Neural cell (in vitro differentiated cells): ENCODE results near the gene SPRYD7.
"Not testable (repeated sequence)": the region's sequence is repeated elsewhere in the genome, so short reads cannot be mapped to it uniquely, and the experiment has no call there.

Source experiments
- MXI1 ChIP-seq: fragments of 450-650 bp; conservative IDR thresholded peaks from 2 replicates; pipeline ENCODE4 v1.6.1; 2014; ENCODE audit warnings: antibody characterized with exemption, mild to moderate bottlenecking; ENCODE audit not compliant: poor library complexity, severe bottlenecking
- POLR2AphosphoS5 ChIP-seq: IDR thresholded peaks from 2 replicates; pipeline ENCODE4 v1.6.1; 2012
- RAD21 ChIP-seq: fragments of 450-650 bp; conservative IDR thresholded peaks from 2 replicates; pipeline ENCODE4 v1.6.1; 2014; ENCODE audit warnings: antibody characterized with exemption, mild to moderate bottlenecking, moderate library complexity
- TF ChIP-seq, protein P1 (sequence below): IDR thresholded peaks from 2 replicates; pipeline ENCODE4 v1.6.1; 2012; ENCODE audit warnings: borderline replicate concordance
- TF ChIP-seq, protein P2 (sequence below): fragments of 450-650 bp; IDR thresholded peaks from 2 replicates; pipeline ENCODE4 v1.5.1; 2014; ENCODE audit warnings: antibody characterized with exemption, mild to moderate bottlenecking, moderate library complexity; ENCODE audit not compliant: poor library complexity, severe bottlenecking

DNA sequence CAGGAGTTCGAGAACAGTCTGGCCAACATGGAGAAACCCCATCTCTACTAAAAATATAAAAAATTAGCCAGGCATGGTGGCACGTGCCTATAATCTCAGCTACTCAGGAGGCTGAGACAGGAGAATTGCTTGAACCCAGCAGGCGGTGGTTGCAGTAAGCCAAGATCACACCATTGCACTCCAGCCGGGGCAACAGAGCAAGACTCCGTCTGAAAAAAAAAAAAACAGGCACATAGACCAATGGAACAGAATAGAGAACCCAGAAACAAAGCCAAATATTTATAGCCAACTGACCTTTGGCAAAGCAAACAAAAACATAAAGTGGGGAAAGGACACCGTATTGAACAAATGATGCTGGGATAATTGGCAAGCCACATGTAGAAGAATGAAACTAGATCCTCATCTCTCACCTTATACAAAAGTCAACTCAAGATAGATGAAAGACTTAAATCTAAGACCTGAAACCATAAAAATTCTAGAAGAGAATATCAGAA, 12.7 kb upstream of the SPRYD7 start:
- TF ChIP-seq, protein P1, sequence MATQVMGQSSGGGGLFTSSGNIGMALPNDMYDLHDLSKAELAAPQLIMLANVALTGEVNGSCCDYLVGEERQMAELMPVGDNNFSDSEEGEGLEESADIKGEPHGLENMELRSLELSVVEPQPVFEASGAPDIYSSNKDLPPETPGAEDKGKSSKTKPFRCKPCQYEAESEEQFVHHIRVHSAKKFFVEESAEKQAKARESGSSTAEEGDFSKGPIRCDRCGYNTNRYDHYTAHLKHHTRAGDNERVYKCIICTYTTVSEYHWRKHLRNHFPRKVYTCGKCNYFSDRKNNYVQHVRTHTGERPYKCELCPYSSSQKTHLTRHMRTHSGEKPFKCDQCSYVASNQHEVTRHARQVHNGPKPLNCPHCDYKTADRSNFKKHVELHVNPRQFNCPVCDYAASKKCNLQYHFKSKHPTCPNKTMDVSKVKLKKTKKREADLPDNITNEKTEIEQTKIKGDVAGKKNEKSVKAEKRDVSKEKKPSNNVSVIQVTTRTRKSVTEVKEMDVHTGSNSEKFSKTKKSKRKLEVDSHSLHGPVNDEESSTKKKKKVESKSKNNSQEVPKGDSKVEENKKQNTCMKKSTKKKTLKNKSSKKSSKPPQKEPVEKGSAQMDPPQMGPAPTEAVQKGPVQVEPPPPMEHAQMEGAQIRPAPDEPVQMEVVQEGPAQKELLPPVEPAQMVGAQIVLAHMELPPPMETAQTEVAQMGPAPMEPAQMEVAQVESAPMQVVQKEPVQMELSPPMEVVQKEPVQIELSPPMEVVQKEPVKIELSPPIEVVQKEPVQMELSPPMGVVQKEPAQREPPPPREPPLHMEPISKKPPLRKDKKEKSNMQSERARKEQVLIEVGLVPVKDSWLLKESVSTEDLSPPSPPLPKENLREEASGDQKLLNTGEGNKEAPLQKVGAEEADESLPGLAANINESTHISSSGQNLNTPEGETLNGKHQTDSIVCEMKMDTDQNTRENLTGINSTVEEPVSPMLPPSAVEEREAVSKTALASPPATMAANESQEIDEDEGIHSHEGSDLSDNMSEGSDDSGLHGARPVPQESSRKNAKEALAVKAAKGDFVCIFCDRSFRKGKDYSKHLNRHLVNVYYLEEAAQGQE: not testable (repeated sequence)
- TF ChIP-seq, protein P2, sequence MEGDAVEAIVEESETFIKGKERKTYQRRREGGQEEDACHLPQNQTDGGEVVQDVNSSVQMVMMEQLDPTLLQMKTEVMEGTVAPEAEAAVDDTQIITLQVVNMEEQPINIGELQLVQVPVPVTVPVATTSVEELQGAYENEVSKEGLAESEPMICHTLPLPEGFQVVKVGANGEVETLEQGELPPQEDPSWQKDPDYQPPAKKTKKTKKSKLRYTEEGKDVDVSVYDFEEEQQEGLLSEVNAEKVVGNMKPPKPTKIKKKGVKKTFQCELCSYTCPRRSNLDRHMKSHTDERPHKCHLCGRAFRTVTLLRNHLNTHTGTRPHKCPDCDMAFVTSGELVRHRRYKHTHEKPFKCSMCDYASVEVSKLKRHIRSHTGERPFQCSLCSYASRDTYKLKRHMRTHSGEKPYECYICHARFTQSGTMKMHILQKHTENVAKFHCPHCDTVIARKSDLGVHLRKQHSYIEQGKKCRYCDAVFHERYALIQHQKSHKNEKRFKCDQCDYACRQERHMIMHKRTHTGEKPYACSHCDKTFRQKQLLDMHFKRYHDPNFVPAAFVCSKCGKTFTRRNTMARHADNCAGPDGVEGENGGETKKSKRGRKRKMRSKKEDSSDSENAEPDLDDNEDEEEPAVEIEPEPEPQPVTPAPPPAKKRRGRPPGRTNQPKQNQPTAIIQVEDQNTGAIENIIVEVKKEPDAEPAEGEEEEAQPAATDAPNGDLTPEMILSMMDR: not testable (repeated sequence)
- not testable (repeated sequence) for TF ChIP-seq MXI1, POLR2AphosphoS5, RAD21
